Activated B cell treated with CpG ODN at 0.5 μM for 24 hours (primary cell): ENCODE results near the gene RAD51B. TPM values are rescaled to one million over a fixed set of nuclear protein-coding genes. Genes with fewer than 3 reads are reported as not detected.
"Not testable (repeated sequence)": the region's sequence is repeated elsewhere in the genome, so short reads cannot be mapped to it uniquely, and the experiment has no call there.

Source experiments
- ATAC-seq: fragments of 200-7000 bp; cut with Tn5 transposase; one replicate; pipeline ENCODE4 v1.10.0; 2021; ENCODE audit warnings: low read depth, mild to moderate bottlenecking, moderate library complexity
- CTCF ChIA-PET: fragments of 350-600 bp; sonication (Branson Sonifier 250); formaldehyde crosslinking; loops from one replicate; lab custom pipeline; 2021; ENCODE audit warnings: antibody characterized with exemption; lab: Charles Lee
- POLR2A ChIA-PET: fragments of 350-600 bp; sonication (Branson Sonifier 250); formaldehyde crosslinking; loops from one replicate; lab custom pipeline; 2021; ENCODE audit warnings: antibody characterized with exemption; lab: Charles Lee
- DNase-seq: peaks from one replicate; pipeline ENCODE4 v3.0.0; 2022
- H3K27ac Mint-ChIP-seq: one replicate; pipeline ENCODE4 v1.8.0; 2020; ENCODE audit warnings: mixed read lengths
- H3K27me3 Mint-ChIP-seq: one replicate; pipeline ENCODE4 v1.8.0; 2021; ENCODE audit warnings: mixed read lengths
- H3K36me3 Mint-ChIP-seq: one replicate; pipeline ENCODE4 v1.8.0; 2021; ENCODE audit warnings: low read depth, mixed read lengths
- H3K4me1 Mint-ChIP-seq: one replicate; pipeline ENCODE4 v1.8.0; 2021; ENCODE audit warnings: mixed read lengths
- H3K4me3 Mint-ChIP-seq: one replicate; pipeline ENCODE4 v1.8.0; 2020; ENCODE audit warnings: mild to moderate bottlenecking, mixed read lengths
- H3K9me3 Mint-ChIP-seq: one replicate; pipeline ENCODE4 v1.8.0; 2020; ENCODE audit warnings: mixed read lengths
- intact Hi-C: fragments of 100-400 bp; cut with micrococcal nuclease; formaldehyde crosslinking; loops from one replicate; pipeline ENCODE4 v1.15.1; 2024
- total RNA-seq: library from RNA; stranded (reverse); gene quantifications from 2 replicates; pipeline ENCODE4 v1.2.3, GENCODE V29; 2022
- TF ChIP-seq, protein P1 (sequence below): fragments of 200-600 bp; IDR thresholded peaks from one replicate; pipeline ENCODE4 v1.8.0; 2022; ENCODE audit warnings: antibody characterized with exemption, mild to moderate bottlenecking

Gene RAD51B
- total RNA-seq, 1 donor from 2014 or later: 53.9 TPM

DNA sequence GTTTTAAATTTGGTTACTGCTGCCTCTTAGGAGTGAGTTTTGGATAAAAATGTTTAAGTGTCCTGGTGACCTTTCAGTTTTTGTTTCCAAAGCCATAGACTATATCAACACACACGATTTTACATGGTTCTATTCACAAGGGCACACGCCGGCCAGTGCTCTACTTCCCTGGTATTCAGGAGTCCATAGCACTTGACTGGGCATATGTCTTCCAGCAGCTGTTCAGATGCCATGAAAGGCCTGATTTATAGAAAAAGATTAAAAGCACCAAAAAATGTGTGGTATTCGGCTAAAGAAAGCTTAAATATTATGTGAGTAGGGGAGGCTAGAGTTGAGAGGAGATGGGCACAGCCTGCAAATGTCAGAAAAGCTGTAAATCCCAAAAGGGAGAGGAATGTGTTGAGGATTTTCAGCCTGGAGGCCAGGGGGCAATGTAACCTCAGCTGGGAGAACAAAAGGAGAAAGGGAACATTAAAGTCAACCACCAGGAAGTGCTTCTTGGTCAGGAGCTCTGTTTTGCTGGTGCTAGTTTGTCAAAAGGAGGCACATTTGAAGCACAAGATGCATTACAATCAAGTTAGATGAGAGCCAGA is 478.4 kb downstream of the RAD51B start:
- intact Hi-C loops: no loop called here
- ChIA-PET POLR2A (interaction anchor here (0.6 to 1.7 kb wide), 12 partner anchors 11 to 498 kb away, joined by 3 to 8 read pairs (median 4); partner anchors contain the start of gene ZFP36L1), CTCF (interaction anchor here (0.9 to 1.9 kb wide), 7 partner anchors 8 to 520 kb away, joined by 3 to 5 read pairs (median 3); no protein-coding TSS in a partner anchor)
- H3K27me3 Mint-ChIP-seq: no peaks in the 10 kb centered on the region
- peaks cover 7% of the 10 kb centered on the region for H3K9me3 Mint-ChIP-seq
- TF ChIP-seq, protein P1, sequence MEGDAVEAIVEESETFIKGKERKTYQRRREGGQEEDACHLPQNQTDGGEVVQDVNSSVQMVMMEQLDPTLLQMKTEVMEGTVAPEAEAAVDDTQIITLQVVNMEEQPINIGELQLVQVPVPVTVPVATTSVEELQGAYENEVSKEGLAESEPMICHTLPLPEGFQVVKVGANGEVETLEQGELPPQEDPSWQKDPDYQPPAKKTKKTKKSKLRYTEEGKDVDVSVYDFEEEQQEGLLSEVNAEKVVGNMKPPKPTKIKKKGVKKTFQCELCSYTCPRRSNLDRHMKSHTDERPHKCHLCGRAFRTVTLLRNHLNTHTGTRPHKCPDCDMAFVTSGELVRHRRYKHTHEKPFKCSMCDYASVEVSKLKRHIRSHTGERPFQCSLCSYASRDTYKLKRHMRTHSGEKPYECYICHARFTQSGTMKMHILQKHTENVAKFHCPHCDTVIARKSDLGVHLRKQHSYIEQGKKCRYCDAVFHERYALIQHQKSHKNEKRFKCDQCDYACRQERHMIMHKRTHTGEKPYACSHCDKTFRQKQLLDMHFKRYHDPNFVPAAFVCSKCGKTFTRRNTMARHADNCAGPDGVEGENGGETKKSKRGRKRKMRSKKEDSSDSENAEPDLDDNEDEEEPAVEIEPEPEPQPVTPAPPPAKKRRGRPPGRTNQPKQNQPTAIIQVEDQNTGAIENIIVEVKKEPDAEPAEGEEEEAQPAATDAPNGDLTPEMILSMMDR: no peak
- no peak overlapping the region for H3K4me3 Mint-ChIP-seq
- DNase-seq: no peak
- H3K36me3 Mint-ChIP-seq: peaks cover 9% of the 10 kb centered on the region
- H3K27ac Mint-ChIP-seq: peak overlapping the region; percentile 75
- no peak for ATAC-seq
- H3K4me1 Mint-ChIP-seq: peaks cover 59% of the 10 kb centered on the region

GRCh38 chr14:68300608-68301007 is 481.0 kb downstream of the RAD51B start:
- H3K36me3 Mint-ChIP-seq: peaks cover 9% of the 10 kb centered on the region
- intact Hi-C loops: loop anchor here (1.0 kb wide), 1 partner anchor 7 kb away; no protein-coding TSS in a partner anchor
- H3K27me3 Mint-ChIP-seq: no peaks in the 10 kb centered on the region
- TF ChIP-seq, protein P1: no peak
- ChIA-PET POLR2A (interaction anchor here (1.0 to 1.5 kb wide), 3 partner anchors 16 to 49 kb away, joined by 3 read pairs; no protein-coding TSS in a partner anchor), CTCF (no interaction called here)
- ATAC-seq (no peak), DNase-seq (no peak)
- peaks cover 45% of the 10 kb centered on the region for H3K4me1 Mint-ChIP-seq
- H3K4me3 Mint-ChIP-seq: no peak overlapping the region
- peaks cover 8% of the 10 kb centered on the region for H3K9me3 Mint-ChIP-seq
- H3K27ac Mint-ChIP-seq: peak overlapping the region; percentile 16

DNA sequence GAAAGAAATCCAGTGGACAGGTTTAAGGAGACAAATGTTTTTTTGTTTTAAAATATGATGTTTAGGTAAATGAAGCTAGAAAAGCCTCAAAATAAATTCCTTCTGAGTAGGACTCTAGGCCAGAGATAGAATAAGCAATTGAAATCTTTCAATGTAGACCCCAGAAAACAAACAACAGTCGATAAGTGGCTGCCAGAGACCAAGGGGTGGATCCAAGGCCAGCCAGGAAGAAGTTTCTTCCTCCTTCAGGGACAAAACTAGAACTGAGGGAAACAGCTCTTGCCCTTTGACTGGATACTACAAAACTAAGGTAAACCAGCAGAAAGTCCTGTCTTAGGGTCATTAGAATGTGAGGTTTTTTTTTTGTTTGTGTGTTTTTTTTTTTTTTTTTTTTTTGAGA is 481.6 kb downstream of the RAD51B start:
- Mint-ChIP-seq H3K9me3 (peaks cover 8% of the 10 kb centered on the region), H3K27ac (peak overlapping the region; percentile 16), H3K4me1 (peaks cover 48% of the 10 kb centered on the region), H3K36me3 (peaks cover 9% of the 10 kb centered on the region), H3K4me3 (no peak overlapping the region), H3K27me3 (no peaks in the 10 kb centered on the region)
- DNase-seq (no peak), ATAC-seq (no peak)
- TF ChIP-seq, protein P1: no peak
- POLR2A ChIA-PET: interaction anchor here (1.5 kb wide), 1 partner anchor 18 kb away, joined by 3 read pairs; no protein-coding TSS in a partner anchor
- intact Hi-C loops: loop anchor here (1.0 kb wide), 1 partner anchor 8 kb away; no protein-coding TSS in a partner anchor
- CTCF ChIA-PET: interaction anchor here (0.7 kb wide), 1 partner anchor 99 kb away, joined by 5 read pairs; no protein-coding TSS in a partner anchor

DNA sequence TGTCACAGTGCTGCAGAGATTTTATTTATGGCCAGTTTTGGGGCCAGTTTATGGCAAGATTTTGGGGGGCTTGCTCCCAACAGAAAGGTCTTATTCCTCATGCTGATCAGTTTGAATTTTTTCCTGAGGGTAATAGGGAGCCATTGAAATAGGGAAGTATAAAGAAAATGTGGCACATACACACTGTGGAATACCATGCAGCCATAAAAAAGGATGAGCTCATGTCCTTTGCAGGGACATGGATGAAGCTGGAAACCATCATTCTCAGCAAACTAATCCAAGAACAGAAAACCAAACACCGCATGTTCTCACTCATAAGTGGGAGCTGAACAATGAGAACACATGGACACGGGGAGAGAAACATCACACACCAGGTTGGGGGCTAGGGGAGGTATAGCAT is 483.4 kb downstream of the RAD51B start:
- intact Hi-C loops, H3K4me3 Mint-ChIP-seq, ATAC-seq, H3K27me3 Mint-ChIP-seq, H3K9me3 Mint-ChIP-seq, CTCF ChIA-PET, H3K36me3 Mint-ChIP-seq, H3K27ac Mint-ChIP-seq, DNase-seq: not testable (repeated sequence)
- peaks cover 52% of the 10 kb centered on the region for H3K4me1 Mint-ChIP-seq
- POLR2A ChIA-PET: interaction anchor here (1.3 kb wide), 1 partner anchor 18 kb away, joined by 4 read pairs; no protein-coding TSS in a partner anchor

DNA sequence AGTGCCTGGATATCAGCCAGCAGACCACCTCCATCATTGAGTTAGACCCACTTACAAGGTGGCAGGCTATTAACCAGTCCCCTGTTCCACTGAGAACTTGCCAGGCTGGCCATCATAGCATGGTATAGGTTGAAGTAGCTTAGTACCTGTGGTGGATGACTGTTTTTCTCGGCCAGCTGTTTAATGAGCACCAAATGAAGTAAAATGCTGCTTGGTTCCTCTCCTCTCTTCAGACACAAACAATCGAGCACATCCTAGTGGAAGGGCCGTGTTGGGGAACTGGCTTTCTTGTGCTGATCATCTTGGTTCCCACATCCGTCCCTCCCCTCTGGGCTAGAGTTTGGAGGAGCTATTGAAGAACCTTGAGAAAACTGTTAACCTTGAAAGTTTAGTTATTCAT is 486.2 kb downstream of the RAD51B start:
- Mint-ChIP-seq H3K4me1 (peaks cover 65% of the 10 kb centered on the region), H3K27ac (peak overlapping the region; percentile 84), H3K9me3 (peaks cover 8% of the 10 kb centered on the region), H3K36me3 (peaks cover 9% of the 10 kb centered on the region), H3K4me3 (no peak overlapping the region), H3K27me3 (no peaks in the 10 kb centered on the region)
- ChIA-PET POLR2A (interaction anchor here (0.6 to 12.5 kb wide), 17 partner anchors 9 to 511 kb away, joined by 3 to 251 read pairs (median 5); partner anchors contain the start of gene ZFP36L1), CTCF (interaction anchor here (0.6 to 2.1 kb wide), 4 partner anchors 12 to 498 kb away, joined by 3 to 6 read pairs (median 4); no protein-coding TSS in a partner anchor)
- no peak for DNase-seq
- TF ChIP-seq, protein P1: no peak
- no peak for ATAC-seq
- intact Hi-C loops: loop anchor here (1.0 kb wide), 1 partner anchor 11 kb away; no protein-coding TSS in a partner anchor
